Activated CD8-positive, alpha-beta memory T cell treated with anti-CD3 and anti-CD28 coated beads for 24 hours (primary cell): ENCODE data around the gene EIF4E2.

Source experiments
- DNase-seq: peaks from one replicate; pipeline ENCODE4 v3.0.0-alpha.2; 2020

The EIF4E2 gene

GRCh38 chr2:232539298-232540231, 10.9 kb upstream of the EIF4E2 start, which contains the start of gene CHRNG:
Gene CHRNG, plus strand, starts transcription at chr2:232539692. Its CDS starts 56 bp downstream, at chr2:232539748.
- no peak for DNase-seq

DNA sequence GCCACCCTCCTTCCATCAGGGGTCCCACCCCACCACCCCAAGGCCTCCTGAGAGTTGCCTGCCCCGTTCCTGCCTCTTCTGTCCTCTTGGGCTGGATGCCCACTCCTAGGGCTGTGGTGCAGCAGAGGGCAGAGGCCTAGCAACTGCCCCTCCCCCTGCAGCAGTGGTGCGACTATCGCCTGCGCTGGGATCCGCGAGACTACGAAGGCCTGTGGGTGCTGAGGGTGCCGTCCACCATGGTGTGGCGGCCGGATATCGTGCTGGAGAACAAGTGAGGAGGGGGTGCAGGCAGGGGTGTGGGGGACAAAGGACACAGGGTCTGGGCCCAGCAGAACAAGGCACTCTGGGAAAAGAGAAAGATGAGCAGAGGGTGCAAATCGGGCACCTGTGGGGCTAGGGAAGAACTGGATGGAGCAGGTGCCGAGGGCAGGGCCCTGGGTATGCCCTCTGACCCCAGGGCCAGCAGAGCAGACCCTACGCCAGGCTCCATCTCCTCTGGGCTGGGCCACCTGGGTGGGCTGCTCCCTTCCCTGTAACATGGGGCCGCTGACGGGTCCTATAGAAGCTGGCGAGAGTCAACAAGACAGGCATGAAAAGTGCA, 9.9 kb upstream of the EIF4E2 start:
- DNase-seq = no peak

DNA sequence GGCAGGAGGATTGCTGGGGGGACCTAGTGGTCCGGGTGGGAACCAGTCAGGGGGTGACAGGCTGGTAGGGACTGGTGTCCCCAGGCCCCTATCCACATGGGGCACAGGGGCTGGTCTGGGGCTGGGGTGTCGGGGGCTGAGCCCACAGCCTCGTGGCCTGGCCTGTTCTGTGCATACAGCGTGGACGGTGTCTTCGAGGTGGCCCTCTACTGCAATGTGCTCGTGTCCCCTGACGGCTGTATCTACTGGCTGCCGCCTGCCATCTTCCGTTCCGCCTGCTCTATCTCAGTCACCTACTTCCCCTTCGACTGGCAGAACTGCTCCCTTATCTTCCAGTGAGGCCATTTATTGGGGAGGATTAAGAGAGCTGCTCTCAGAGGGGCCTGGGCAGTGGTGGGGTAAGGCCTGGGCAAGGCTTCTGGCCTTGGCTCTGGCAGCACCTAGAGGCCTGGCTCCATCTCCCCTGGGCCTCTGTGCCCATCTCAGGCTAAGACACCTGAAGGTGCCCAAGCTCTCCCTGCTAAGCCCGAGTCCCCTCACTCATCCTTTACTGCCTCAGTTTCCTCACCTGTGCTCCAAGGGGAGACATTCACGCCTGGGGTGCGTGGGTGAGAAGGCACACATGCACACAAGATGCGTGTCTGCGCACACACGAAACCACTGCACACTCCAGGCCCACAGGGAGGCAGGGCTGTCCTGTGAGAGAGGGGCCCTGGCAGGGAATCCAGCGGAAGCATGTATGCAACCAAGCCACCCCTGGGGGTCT, 9.1 kb upstream of the EIF4E2 start:
- DNase-seq = no peak

DNA sequence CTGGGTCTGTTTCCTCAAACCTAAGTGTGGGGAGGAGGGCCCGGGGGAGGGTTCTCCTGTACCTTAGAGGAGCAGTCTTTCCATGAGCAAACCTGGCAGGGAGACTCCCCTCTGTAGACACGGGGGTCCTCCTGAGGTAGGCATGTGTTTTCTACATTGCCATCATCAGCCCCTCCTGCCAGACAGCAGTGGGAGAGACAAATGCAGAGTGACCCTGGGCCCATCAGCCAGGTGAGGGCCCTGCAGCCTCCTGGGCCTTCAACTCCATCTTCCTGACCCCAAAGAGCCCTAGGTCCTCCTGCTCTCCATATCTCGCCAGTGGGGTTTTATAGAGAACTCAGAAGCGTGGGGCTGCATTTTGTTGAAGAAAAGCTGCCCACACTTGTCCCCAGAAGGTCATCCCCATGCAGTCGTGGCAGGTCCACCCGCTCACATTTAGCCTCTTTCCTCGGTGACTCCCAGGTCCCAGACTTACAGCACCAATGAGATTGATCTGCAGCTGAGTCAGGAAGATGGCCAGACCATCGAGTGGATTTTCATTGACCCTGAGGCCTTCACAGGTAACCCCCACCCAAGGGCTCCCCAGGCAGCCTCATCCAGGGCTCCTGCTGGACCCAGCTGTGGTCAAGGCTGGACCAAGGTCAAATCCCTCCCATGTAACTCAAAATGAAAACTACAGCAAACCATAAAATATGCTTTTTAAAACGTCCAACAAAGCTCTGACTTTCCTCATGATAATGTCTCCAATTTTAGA, 8.4 kb upstream of the EIF4E2 start:
- DNase-seq = no peak

DNA sequence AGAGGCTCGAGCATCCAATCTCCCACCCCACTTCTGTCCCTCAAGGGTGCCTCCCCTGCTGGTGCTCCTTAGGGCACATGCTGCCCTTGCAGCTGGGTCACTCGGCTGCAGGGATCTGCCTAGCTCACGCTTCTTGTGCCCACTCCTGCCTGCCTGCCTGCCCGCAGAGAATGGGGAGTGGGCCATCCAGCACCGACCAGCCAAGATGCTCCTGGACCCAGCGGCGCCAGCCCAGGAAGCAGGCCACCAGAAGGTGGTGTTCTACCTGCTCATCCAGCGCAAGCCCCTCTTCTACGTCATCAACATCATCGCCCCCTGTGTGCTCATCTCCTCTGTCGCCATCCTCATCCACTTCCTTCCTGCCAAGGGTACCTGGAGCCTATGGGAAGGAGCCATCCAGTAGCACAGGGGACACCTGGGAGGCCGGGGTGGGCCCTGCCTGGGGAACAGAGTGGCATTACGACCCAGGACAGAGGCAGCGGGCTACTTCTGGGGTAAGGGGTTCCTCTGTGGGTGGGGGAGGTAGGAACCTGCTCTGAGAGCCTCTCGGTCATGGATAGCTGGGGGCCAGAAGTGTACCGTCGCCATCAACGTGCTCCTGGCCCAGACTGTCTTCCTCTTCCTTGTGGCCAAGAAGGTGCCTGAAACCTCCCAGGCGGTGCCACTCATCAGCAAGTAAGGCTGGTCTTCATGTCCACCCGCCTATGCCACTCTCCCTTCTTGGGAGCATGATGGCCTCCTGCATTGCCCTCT, 7.6 kb upstream of the EIF4E2 start:
- no peak for DNase-seq

GRCh38 chr2:232543491-232543890, 7.0 kb upstream of the EIF4E2 start:
- no peak for DNase-seq

- no peak for DNase-seq
Measured at GRCh38 chr2:232543928-232544631, 6.4 kb upstream of the EIF4E2 start.

DNA sequence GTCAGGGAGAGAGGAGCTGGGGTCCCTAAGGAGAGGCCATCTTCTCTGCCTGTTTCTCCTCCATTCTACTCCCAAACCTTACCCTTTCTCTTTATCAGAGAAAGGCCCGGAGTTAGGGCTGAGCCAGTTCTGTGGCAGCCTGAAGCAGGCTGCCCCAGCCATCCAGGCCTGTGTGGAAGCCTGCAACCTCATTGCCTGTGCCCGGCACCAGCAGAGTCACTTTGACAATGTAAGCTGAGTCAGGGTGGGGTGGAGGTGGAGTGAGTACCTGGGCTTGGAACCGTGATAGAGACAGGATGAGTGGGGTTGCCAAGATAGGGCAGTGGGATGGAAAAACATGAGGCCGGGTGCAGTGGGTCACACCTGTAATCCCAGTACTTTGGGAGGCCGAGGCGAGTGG, 5.8 kb upstream of the EIF4E2 start:
- no peak for DNase-seq

GRCh38 chr2:232545511-232546375, 4.7 kb upstream of the EIF4E2 start:
- DNase-seq = no peak

DNA sequence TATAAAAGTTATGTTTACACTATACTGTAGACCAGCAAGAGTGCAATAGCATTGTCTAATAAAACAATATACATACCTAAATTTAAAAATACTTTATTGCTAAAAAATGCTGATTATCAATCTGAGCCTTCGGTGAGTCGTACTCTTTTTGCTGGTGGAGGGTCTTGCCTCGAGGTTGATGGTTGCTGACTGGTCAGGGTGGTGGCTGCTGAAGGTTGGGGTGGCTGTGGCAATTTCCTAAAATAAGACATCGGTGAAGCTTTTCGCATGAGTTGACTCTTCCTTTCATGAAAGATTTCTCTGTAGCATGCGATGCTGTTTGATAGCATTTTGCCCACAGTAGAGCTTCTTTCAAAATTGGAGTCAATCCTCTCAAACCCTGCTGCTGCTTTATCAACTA, 2.5 kb upstream of the EIF4E2 start:
- DNase-seq = no peak

DNA sequence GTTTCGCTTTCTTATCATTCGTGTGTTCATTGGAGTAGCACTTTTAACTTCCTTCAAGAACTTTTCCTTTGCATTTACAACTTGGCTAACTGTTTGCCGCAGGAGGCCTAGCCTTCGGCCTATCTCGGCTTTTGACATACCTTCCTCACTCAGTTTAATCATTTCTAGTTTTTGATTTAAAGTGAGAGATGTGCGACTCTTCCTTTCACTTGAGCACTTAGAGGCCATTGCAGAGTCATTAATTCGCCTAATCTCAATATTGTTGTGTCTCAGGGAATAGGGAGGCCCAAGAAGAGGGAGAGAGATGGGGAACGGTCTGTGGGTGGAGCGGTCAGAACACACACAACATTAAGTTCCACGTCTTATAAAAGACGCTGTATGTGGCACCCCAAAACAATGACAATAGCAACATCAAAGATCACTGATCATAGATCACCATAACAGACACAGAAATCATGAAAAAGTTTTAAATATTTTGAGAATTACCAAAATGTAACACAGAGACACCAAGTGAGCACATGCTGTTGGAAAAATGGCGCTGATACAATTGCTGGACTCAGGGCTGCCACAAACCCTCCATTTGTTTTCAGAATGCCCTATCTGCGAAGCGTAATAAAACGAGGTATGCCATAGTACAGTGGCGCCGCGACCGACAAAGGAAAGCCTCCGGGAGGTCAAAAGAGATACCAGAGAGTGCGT, 685 bp upstream of the EIF4E2 start:
- DNase-seq = no peak

DNA sequence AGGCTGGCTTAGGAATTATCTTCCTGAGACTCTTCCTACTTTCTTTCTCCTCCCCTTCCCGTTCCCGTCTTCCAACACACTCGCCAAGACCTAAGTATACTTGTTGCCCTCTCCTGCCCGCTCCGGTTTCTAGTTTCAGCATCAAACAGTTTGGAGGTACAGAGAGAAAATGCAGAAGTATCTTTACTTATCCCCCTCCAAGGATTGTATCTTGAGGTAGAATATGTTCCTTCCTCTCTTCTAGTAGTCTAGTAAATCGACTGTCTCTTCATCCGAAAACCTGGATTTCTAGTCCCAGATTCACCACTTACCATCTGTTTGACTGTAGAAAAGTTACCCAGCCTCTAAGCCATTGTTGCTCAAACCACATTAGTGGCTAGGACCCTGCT, 755 bp downstream of the EIF4E2 start:
- no peak for DNase-seq

DNA sequence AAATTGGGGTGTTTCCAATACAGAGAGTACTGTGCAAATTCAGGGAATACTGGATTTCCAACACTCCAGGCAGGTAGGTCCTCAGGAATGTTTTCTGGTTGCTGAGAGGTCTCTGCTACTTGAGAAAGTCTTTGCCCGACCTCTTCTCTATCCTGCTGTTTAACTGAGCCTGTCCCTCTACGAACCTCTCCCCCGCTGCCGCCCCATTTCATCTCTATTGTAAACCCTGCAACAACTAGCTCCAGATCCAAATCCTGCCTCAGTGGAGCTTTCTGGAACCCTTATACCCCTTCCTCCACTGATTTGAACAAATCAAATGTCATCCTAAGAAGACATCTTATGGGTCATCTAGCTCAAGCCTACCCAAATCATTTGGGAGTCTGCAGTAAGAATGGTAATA, 1.3 kb downstream of the EIF4E2 start:
- no peak for DNase-seq

- DNase-seq = no peak
Measured at GRCh38 chr2:232556426-232556825, 5.9 kb downstream of the EIF4E2 start.

GRCh38 chr2:232562515-232563151, 12.1 kb downstream of the EIF4E2 start:
- DNase-seq = no peak

DNA sequence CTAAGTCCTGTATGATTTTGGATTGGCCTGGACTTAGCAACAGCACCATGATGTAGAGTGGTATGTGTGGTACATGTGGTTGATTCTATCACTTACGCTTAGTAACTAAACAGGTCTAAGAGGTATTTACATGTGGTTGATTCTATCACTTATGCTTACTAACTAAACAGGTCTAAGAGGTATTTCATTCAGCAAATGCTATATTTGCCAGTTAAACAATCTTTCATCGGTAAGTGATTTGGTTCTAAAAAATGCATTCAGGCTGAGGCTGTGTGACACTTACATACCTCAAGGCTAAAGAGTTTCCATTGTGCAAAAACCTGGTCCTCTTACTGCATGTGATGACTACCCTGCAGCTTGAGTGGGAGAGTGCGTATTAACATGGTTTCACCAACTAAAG, 13.1 kb downstream of the EIF4E2 start:
- no peak for DNase-seq

GRCh38 chr2:232567721-232568120, 17.2 kb downstream of the EIF4E2 start:
- no peak for DNase-seq

DNA sequence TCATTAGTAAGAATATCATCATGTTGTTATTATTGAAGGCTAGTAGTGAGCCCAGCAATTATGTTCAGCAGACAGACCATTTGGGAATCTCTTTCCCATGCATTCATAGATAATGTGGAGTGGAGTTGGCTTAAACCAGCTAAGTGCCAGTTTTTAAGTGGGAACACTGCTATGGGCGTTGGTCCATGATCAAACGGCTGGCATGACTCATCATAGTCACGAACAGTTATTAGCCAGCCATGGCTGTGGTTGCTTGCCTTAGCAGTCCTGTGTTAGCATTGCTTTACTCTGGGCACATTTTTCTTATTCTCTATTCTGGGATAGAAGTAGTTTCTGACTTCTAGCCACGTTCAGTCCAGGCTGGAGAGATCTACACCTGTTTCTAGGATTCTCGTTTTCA, 17.7 kb downstream of the EIF4E2 start:
- DNase-seq = no peak

GRCh38 chr2:232569541-232569940, 19.1 kb downstream of the EIF4E2 start:
- DNase-seq = no peak
